Panc1 (cell line): ENCODE measurements around the gene HS6ST3. TPM values are rescaled to one million over a fixed set of nuclear protein-coding genes. Genes with fewer than 3 reads are reported as not detected.

Experiments
- ATAC-seq: fragments of 200-7000 bp; cut with Tn5 transposase; 2 replicates; pipeline ENCODE4 v1.9.1; 2020; ENCODE audit warnings: mild to moderate bottlenecking, moderate library complexity
- BruUV-seq: library from RNA; stranded (reverse); fragments of 400-500 nt; replicated peaks from 2 replicates; lab custom pipeline; 2021; lab: Mats Ljungman, UMichigan
- CTCF ChIA-PET: fragments of 300-600 bp; sonication (Branson Sonifier 250); formaldehyde crosslinking; loops from one replicate; lab custom pipeline; 2022; ENCODE audit warnings: antibody characterized with exemption; lab: Charles Lee
- POLR2A ChIA-PET: fragments of 300-600 bp; sonication (Branson Sonifier 250); formaldehyde crosslinking; loops from one replicate; lab custom pipeline; 2022; ENCODE audit warnings: antibody characterized with exemption; lab: Charles Lee
- DNase-seq: peaks from one replicate; pipeline ENCODE4 v3.0.0-alpha.2; 2010; ENCODE audit warnings: low read depth, low spot score
- H3K27ac ChIP-seq: 2 replicates; pipeline ENCODE4 v1.5.1; 2011; ENCODE audit warnings: mild to moderate bottlenecking, low read length, inconsistent platforms
- H3K27me3 ChIP-seq: fragments of 200-500 bp; sonication (Bioruptor generic); 2 replicates; pipeline ENCODE4 v1.6.0; 2014; ENCODE audit warnings: low read length, inconsistent platforms; ENCODE audit not compliant: control insufficient read depth, insufficient read depth
- H3K36me3 ChIP-seq: fragments of 200-500 bp; sonication (Bioruptor generic); 2 replicates; pipeline ENCODE4 v1.5.1; 2014; ENCODE audit warnings: inconsistent platforms, mild to moderate bottlenecking, low read length, moderate library complexity; ENCODE audit not compliant: control insufficient read depth, insufficient read depth
- H3K4me1 ChIP-seq: 2 replicates; pipeline ENCODE4 v1.5.1; 2011; ENCODE audit warnings: inconsistent platforms, mild to moderate bottlenecking, low read length, moderate library complexity; ENCODE audit not compliant: control insufficient read depth, insufficient read depth
- H3K4me3 ChIP-seq, 2 experiments: 2 replicates each; pipeline ENCODE4 v1.5.1; 2011 to 2012; ENCODE audit warnings: low read depth in 2 of 2, low read length in 2 of 2, mild to moderate bottlenecking in 2 of 2, inconsistent platforms in 1 of 2, moderate library complexity in 1 of 2
- H3K9me3 ChIP-seq: fragments of 200-500 bp; sonication (Bioruptor generic); 2 replicates; pipeline ENCODE4 v1.5.1; 2014; ENCODE audit warnings: low read depth, mild to moderate bottlenecking, inconsistent platforms, low read length, moderate library complexity; ENCODE audit not compliant: control insufficient read depth, insufficient read depth
- CTCF ChIP-seq: fragments of 450-650 bp; IDR thresholded peaks from 2 replicates; pipeline ENCODE4 v1.5.1; 2017; ENCODE audit warnings: mild to moderate bottlenecking
- POLR2AphosphoS5 ChIP-seq: IDR thresholded peaks from 2 replicates; pipeline ENCODE4 v1.6.1; 2012; ENCODE audit warnings: mild to moderate bottlenecking, low read depth, low read length, moderate library complexity
- REST ChIP-seq, 2 experiments: IDR thresholded peaks; 2 replicates each; pipeline ENCODE4 v1.6.1; 2011 to 2012; ENCODE audit warnings: low read depth in 2 of 2, control low read depth in 1 of 2, low read length in 1 of 2, mild to moderate bottlenecking in 1 of 2, moderate library complexity in 1 of 2; ENCODE audit not compliant: insufficient read depth in 1 of 2
- SIN3A ChIP-seq: IDR thresholded peaks from 2 replicates; pipeline ENCODE4 v1.6.1; 2012; ENCODE audit warnings: low read depth, mild to moderate bottlenecking, low read length, moderate library complexity, borderline replicate concordance; ENCODE audit not compliant: insufficient read depth
- TCF7L2 ChIP-seq: IDR thresholded peaks from 2 replicates; pipeline ENCODE4 v1.6.1; 2011; ENCODE audit warnings: mild to moderate bottlenecking, low read depth, low read length, inconsistent platforms
- in situ Hi-C: cut with HindIII; loops from 2 replicates; pipeline ENCODE4 v1.10.0; 2016; ENCODE audit warnings: low sequenced_read_pairs, low pct_unique_long_range_greater_than_20kb
- intact Hi-C: fragments of 100-400 bp; cut with micrococcal nuclease; formaldehyde crosslinking; loops from one replicate; pipeline ENCODE4 v1.10.0; 2022; ENCODE audit not compliant: unreplicated experiment
- total RNA-seq: library from RNA; stranded (reverse); gene quantifications from one replicate; pipeline ENCODE4 v1.2.1, GENCODE V29; 2021; ENCODE audit not compliant: unreplicated experiment

HS6ST3 gene
- total RNA-seq, 1 experiment from 2014 or later: 0.13 TPM

- in situ Hi-C loops: no loop called here
- POLR2A ChIA-PET: no interaction called here
- intact Hi-C loops: no loop called here
Measured at GRCh38 chr13:96743296-96744089, 653.6 kb downstream of the HS6ST3 start.

More at GRCh38 chr13:96743296-96744089, 653.6 kb downstream of the HS6ST3 start:
- no peak overlapping the region for H3K27ac ChIP-seq
- TF ChIP-seq POLR2AphosphoS5 (no peak), SIN3A (no peak), CTCF (no peak), TCF7L2 (no peak), REST (IDR thresholded peaks at IDR 0.05; ENCODE audit: insufficient read depth in 1 of 2, low read depth in 2 of 2, low read length in 1 of 2) (no peak)
- H3K9me3 ChIP-seq: no peaks in the 10 kb centered on the region
- BruUV-seq: no TSS peak
- H3K36me3 ChIP-seq: no peaks in the 10 kb centered on the region
- no peaks in the 10 kb centered on the region for H3K27me3 ChIP-seq
- ATAC-seq: no peak
- H3K4me1 ChIP-seq: no peaks in the 10 kb centered on the region
- no peak for DNase-seq
- CTCF ChIA-PET: no interaction called here
- no peak overlapping the region for H3K4me3 ChIP-seq
